Subcutaneous adipose tissue (tissue), 4 donors: ENCODE results near the gene ZMPSTE24. TPM values are rescaled to one million over a fixed set of nuclear protein-coding genes. Genes with fewer than 3 reads are reported as not detected.

ENCODE experiments used
- total RNA-seq, 4 donors: library from RNA; depleted of rRNA; stranded (reverse); fragments of >200 nt; gene quantifications; one replicate each; pipeline ENCODE4 v1.1.0, GENCODE V29; 2016
- TF ChIP-seq, protein P1 (sequence below): fragments of 450-650 bp; IDR thresholded peaks from one replicate; pipeline ENCODE4 v1.5.1; 2016; ENCODE audit warnings: low read depth, mild to moderate bottlenecking, control low read depth, antibody characterized with exemption, moderate library complexity

ZMPSTE24 gene
- total RNA-seq, 4 donors from 2014 or later, result 23.5 to 66.7 (median 38.0) TPM

DNA sequence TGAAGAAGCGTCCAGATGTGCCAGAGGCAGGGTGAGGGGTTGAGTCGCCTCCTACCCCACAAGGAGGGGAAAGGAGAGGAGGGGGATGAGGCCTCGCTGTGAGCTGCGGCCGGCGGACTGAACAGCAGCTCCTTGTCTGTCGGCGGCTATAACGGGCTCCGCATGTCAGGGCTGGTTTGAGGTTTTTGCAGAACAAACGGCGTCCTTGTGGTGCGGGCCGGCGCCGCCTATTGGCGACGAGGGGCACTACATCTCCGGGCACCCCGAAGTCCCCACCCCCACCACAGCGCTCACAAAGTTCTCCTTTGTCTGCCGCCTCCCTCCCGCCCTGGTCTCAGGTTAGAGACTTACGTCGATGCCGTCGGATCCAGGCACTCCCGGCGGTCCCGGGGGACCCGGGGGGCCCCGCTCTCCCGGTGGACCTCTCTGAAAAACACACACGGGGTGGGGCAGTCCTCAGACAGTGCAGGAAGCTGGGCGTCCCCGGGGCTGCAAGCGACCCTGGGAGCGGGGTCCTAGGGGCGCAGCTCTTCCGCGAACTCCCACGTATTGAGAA, 57.3 kb downstream of the ZMPSTE24 start:
- TF ChIP-seq, protein P1, sequence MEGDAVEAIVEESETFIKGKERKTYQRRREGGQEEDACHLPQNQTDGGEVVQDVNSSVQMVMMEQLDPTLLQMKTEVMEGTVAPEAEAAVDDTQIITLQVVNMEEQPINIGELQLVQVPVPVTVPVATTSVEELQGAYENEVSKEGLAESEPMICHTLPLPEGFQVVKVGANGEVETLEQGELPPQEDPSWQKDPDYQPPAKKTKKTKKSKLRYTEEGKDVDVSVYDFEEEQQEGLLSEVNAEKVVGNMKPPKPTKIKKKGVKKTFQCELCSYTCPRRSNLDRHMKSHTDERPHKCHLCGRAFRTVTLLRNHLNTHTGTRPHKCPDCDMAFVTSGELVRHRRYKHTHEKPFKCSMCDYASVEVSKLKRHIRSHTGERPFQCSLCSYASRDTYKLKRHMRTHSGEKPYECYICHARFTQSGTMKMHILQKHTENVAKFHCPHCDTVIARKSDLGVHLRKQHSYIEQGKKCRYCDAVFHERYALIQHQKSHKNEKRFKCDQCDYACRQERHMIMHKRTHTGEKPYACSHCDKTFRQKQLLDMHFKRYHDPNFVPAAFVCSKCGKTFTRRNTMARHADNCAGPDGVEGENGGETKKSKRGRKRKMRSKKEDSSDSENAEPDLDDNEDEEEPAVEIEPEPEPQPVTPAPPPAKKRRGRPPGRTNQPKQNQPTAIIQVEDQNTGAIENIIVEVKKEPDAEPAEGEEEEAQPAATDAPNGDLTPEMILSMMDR, result no peak

DNA sequence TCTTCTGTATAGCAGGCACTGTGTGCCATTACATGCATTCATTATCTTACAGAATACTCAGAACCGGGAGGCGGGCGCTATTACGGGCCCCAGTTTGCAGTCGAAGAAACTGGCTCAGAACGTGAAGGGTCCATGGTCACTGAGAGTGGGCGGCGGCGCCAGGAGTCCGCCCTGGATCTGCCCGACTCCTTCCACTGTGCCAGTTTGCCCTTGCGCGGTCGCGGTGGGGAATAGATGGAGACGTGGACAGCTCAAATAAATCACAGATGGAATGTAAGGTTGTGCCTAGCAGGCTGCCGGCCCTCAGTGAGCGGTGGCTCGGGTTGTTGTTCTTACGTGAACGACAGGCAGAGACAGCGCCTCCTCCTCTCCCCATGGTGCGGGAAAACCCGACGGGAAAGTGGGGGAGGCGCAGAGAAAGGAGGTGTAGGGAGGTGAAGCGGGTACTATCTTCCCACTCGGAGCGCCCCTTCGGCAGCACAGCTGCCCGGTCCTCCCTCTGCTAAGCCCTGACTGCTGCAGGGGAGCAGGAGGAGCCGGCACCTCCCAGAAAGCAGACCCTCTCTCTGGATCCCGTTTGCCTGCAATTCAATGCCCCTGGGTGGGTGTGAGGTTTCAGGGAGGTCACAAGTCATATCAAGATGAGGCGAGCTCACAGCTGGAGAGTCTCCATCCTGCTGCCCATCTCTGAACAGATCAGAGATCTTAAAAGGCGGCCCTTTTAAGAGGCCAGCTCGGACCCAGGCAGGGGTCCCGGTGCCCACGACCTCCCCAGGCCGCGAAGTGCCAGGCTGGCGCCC, 58.0 kb downstream of the ZMPSTE24 start:
- TF ChIP-seq, protein P1, result no peak

DNA sequence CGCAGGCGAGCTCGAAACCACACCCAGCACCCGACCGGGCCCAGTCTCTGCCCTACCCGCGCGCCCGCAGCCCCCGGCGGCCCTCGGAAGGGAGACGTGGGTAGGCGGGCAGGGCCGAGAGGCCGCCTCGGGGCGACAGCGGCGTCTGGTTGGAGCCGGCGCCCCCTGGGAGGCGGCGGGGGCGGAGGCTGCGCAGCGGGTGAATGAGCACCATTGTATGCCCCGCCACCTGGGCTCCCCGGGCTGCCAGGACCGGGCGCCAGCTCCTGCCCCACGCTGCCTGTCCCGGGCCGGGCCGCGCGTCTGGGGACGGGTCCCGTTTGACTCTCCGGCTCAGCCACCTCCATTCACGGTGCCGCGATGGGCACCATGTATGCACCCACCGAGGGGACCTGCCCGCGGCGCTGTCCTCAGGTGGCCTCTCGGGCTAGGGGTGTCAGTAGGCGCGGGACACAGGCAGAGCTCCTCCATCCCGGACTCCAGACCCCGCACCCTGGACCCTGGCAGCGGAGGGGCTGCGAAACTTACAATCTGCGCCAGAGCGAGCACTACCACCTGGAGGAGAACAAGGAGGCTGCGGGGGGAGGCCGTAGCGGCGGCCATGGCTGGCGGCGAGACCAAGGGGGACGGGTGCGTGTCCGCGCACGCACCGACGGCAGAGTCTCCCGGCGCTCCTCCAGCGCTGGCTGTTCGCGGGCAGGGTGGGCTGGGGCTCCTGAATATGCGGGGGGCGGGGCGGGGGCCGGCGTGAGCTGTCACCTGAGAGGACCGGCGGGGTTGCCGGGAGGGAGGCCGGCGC, 58.8 kb downstream of the ZMPSTE24 start, which contains the start of gene COL9A2:
COL9A2 (minus strand) TSS at position 692 of the 799 bp plus-strand sequence; CDS start at position 603, 89 bp downstream.
- TF ChIP-seq, protein P1, result no peak

DNA sequence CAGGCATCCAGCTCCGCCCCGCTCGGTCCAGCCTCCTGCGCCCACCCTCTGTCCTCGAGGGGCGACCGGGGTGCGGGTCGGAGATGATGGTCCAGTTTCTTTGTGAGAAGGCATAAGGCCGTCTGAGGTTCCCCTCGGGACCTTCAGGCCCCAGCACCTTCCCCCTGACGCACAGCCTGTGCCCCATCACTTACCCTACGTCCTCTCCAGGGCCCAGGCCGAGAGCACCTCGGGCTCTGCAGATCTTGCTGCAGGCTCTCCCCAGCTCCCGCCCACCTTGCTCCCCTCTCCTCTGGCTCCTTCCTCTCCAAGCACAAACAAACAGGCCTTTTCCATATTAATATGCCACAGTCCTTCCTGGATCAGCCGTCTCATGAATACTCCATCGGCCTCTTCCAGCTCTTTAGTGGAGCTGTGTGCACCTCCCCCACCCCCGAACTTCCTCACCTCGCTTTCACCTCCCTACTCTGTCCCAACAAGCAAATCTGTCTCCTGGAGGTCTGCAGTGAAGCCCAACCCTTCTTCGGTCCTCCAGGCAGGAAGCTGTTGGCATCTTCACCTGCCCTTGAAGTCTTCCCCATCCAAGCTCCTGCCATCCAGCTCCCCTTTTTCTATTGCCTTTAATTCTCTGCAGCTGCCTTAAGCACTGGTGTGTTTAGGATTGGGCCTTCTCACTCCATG, 59.5 kb downstream of the ZMPSTE24 start:
- TF ChIP-seq, protein P1, result no peak

DNA sequence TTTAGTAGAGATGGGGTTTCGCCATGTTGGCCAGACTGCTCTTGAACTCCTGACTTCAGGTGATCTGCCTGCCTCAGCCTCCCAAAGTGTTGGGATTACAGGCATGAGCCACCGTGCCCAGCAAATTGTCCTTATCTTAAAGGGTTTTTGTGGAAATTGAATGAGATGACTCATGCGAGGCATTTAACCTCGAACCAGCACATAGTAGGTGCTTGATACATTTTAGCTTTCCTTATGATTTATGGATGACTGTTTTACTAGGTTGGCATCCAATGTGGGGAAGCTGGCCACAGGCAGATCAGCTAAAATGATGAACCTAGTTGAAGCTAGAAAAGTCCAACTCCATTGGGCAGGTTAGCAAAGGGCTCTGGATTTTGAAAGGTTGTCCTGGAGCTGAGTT, 60.4 kb downstream of the ZMPSTE24 start:
- TF ChIP-seq, protein P1, result no peak

DNA sequence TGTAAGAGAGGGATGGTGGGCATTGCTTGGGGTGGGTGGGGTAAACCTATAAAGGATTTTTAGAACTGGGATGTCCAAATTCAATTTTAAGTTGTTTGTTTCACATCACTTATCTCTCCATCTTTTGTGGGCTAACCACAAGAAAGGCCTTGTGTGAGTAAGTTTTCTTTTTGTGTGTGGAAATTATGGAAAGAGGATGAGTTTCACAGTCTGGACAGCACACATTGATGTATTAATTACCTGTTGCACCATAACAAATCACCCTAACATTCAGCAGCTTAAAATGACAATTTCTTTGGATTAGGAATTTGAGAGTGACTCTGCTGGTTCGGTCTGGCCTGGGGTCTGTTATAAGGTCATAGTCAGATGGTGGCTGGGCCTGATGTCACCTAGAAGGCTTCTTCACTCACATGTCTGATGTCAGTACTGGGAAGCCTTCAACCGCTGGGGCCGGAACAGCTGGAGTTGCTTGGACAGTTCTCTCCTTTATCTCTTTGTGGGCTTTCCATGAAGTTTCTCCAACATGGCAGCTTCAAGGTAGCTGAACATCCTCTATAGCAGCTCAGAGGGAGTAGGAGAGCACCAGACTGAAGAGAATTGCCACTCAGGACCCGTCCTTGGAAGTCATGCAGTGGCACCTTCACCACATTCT, 61.1 kb downstream of the ZMPSTE24 start:
- TF ChIP-seq, protein P1, result no peak
